Measurements from ENCODE around the gene TMEM72. TPM values are rescaled to one million over a fixed set of nuclear protein-coding genes. Genes with fewer than 3 reads are reported as not detected.

The TMEM72 gene
- total and polyA plus RNA-seq, 2 donors: 0.05 to 0.07 TPM

DNA sequence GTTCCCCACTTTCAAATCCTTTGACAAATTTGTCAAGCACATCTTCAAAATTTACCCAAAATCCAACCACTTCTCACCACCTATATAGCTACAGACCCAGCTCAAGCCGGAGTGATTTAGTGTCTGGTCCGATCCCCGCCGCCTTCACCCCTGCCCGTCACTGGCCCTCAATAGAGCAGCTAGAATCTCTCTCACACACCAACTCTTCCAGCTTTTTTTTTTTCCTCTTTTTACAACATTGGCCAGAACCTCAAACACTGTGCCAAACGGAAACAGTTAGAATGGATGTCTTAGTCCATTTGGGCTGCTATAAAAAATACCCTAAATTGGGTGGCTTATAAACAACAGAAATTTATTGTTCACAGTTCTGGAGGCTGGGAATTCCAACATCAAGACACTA, 41.1 kb upstream of the TMEM72 start:
- peaks cover 0 to 3% of the 10 kb centered on the region in 2 donors for H3K4me1 ChIP-seq (ENCODE audit: control insufficient read depth in 2 of 2, insufficient read depth in 2 of 2, low read length in 2 of 2)
- no peak overlapping the region for H3K27ac ChIP-seq (ENCODE audit: low read depth in 1 of 2, low read length in 1 of 2)
- no peak overlapping the region for H3K4me3 ChIP-seq (ENCODE audit: low read length in 2 of 2)
- H3K27me3 ChIP-seq (ENCODE audit: control insufficient read depth in 2 of 2, insufficient read depth in 1 of 2, low read length in 1 of 2): peaks cover 3 to 12% of the 10 kb centered on the region in 2 donors
- H3K36me3 ChIP-seq (ENCODE audit: control insufficient read depth in 2 of 2, insufficient read depth in 2 of 2, low read length in 1 of 2): no peaks in the 10 kb centered on the region
- WGBS: 99% methylated on average over 6 of the region's 6 CpGs
- no peaks in the 10 kb centered on the region for H3K9me3 ChIP-seq (ENCODE audit: control insufficient read depth in 2 of 2, insufficient read depth in 1 of 2, low read length in 1 of 2)
- DNase-seq (ENCODE audit: low read depth in 6 of 9, low spot score in 9 of 9): no peak

DNA sequence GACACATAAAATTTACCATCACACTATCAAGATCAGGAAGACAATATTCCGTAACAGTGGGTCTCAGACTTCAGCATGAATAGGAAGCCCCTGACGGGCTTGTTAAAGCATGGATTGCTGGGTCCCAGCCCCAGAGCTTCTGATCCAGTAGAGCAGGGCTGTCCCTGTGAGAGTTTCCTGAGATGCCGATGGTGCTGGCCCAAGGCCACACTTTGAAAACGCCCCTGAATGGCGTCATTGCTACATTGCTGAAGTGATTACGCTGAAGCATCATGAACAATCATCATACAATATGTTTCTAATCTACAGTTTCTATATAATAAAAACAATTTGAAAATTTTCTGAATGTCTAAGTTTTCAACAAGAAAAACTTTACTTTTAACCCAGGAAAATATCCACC, 38.0 kb upstream of the TMEM72 start:
- no peak for DNase-seq (ENCODE audit: low read depth in 6 of 9, low spot score in 9 of 9)
- Histone ChIP-seq H3K4me3 (ENCODE audit: low read length in 2 of 2) (no peak overlapping the region), H3K4me1 (ENCODE audit: control insufficient read depth in 2 of 2, insufficient read depth in 2 of 2, low read length in 2 of 2) (no peaks in the 10 kb centered on the region), H3K9me3 (ENCODE audit: control insufficient read depth in 2 of 2, insufficient read depth in 1 of 2, low read length in 1 of 2) (no peaks in the 10 kb centered on the region), H3K36me3 (ENCODE audit: control insufficient read depth in 2 of 2, insufficient read depth in 2 of 2, low read length in 1 of 2) (no peaks in the 10 kb centered on the region), H3K27me3 (ENCODE audit: control insufficient read depth in 2 of 2, insufficient read depth in 1 of 2, low read length in 1 of 2) (no peaks in the 10 kb centered on the region), H3K27ac (ENCODE audit: low read depth in 1 of 2, low read length in 1 of 2) (no peak overlapping the region)
- WGBS: 97% methylated on average over 6 of the region's 6 CpGs

DNA sequence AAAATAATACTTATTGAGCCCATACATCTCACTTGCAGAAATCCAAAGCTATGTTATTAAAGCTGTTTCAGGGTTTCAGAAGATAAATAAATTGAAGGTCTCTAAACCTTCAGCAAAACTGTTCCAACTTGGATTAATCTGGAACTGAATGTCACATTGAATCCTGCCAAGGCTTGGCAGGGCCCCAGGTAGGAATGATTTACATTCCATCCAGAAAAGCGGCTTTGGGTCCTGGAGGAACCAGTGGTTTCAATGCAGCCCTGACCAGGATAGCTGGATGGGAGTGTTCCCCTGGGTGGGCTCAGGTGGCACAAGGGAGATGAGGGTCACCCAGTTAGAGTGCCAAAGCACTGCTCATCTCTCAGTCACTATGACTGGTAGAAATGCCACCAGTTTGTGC, 37.0 kb upstream of the TMEM72 start:
- Histone ChIP-seq H3K9me3 (ENCODE audit: control insufficient read depth in 2 of 2, insufficient read depth in 1 of 2, low read length in 1 of 2) (no peaks in the 10 kb centered on the region), H3K36me3 (ENCODE audit: control insufficient read depth in 2 of 2, insufficient read depth in 2 of 2, low read length in 1 of 2) (no peaks in the 10 kb centered on the region), H3K4me3 (ENCODE audit: low read length in 2 of 2) (no peak overlapping the region), H3K27ac (ENCODE audit: low read depth in 1 of 2, low read length in 1 of 2) (no peak overlapping the region), H3K4me1 (ENCODE audit: control insufficient read depth in 2 of 2, insufficient read depth in 2 of 2, low read length in 2 of 2) (peaks cover 0 to 8% of the 10 kb centered on the region in 2 donors), H3K27me3 (ENCODE audit: control insufficient read depth in 2 of 2, insufficient read depth in 1 of 2, low read length in 1 of 2) (no peaks in the 10 kb centered on the region)
- 95% methylated on average over 1 of the region's 1 CpG for WGBS
- no peak for DNase-seq (ENCODE audit: low read depth in 6 of 9, low spot score in 9 of 9)

GRCh38 chr10:44878706-44879530, 32.2 kb upstream of the TMEM72 start:
- Histone ChIP-seq H3K4me1 (ENCODE audit: control insufficient read depth in 2 of 2, insufficient read depth in 2 of 2, low read length in 2 of 2) (peaks cover 0 to 21% of the 10 kb centered on the region in 2 donors), H3K27ac (ENCODE audit: low read depth in 1 of 2, low read length in 1 of 2) (no peak overlapping the region), H3K36me3 (ENCODE audit: control insufficient read depth in 2 of 2, insufficient read depth in 2 of 2, low read length in 1 of 2) (no peaks in the 10 kb centered on the region), H3K4me3 (ENCODE audit: low read length in 2 of 2) (peak overlapping the region; percentile 35 to 36), H3K9me3 (ENCODE audit: control insufficient read depth in 2 of 2, insufficient read depth in 1 of 2, low read length in 1 of 2) (no peaks in the 10 kb centered on the region), H3K27me3 (ENCODE audit: control insufficient read depth in 2 of 2, insufficient read depth in 1 of 2, low read length in 1 of 2) (peaks cover 0 to 6% of the 10 kb centered on the region in 2 donors)
- peak; percentile 63 to 90 (median 78) for DNase-seq (ENCODE audit: low read depth in 6 of 9, low spot score in 9 of 9)
- 14% methylated on average over 29 of the region's 29 CpGs for WGBS

GRCh38 chr10:44879531-44879899, 31.6 kb upstream of the TMEM72 start:
- Histone ChIP-seq H3K4me3 (ENCODE audit: low read length in 2 of 2) (no peak overlapping the region), H3K27ac (ENCODE audit: low read depth in 1 of 2, low read length in 1 of 2) (no peak overlapping the region), H3K36me3 (ENCODE audit: control insufficient read depth in 2 of 2, insufficient read depth in 2 of 2, low read length in 1 of 2) (no peaks in the 10 kb centered on the region), H3K9me3 (ENCODE audit: control insufficient read depth in 2 of 2, insufficient read depth in 1 of 2, low read length in 1 of 2) (no peaks in the 10 kb centered on the region), H3K4me1 (ENCODE audit: control insufficient read depth in 2 of 2, insufficient read depth in 2 of 2, low read length in 2 of 2) (peaks cover 0 to 21% of the 10 kb centered on the region in 2 donors), H3K27me3 (ENCODE audit: control insufficient read depth in 2 of 2, insufficient read depth in 1 of 2, low read length in 1 of 2) (peaks cover 0 to 6% of the 10 kb centered on the region in 2 donors)
- WGBS: 80% methylated on average over 14 of the region's 14 CpGs
- DNase-seq (ENCODE audit: low read depth in 6 of 9, low spot score in 9 of 9): no peak

- WGBS: 97% methylated on average over 17 of the region's 17 CpGs
- Histone ChIP-seq H3K36me3 (ENCODE audit: control insufficient read depth in 2 of 2, insufficient read depth in 2 of 2, low read length in 1 of 2) (no peaks in the 10 kb centered on the region), H3K27ac (ENCODE audit: low read depth in 1 of 2, low read length in 1 of 2) (no peak overlapping the region), H3K27me3 (ENCODE audit: control insufficient read depth in 2 of 2, insufficient read depth in 1 of 2, low read length in 1 of 2) (peaks cover 0 to 6% of the 10 kb centered on the region in 2 donors), H3K4me1 (ENCODE audit: control insufficient read depth in 2 of 2, insufficient read depth in 2 of 2, low read length in 2 of 2) (peaks cover 0 to 21% of the 10 kb centered on the region in 2 donors), H3K4me3 (ENCODE audit: low read length in 2 of 2) (no peak overlapping the region), H3K9me3 (ENCODE audit: control insufficient read depth in 2 of 2, insufficient read depth in 1 of 2, low read length in 1 of 2) (no peaks in the 10 kb centered on the region)
- DNase-seq (ENCODE audit: low read depth in 6 of 9, low spot score in 9 of 9): no peak
Observed at GRCh38 chr10:44880090-44880715, 30.9 kb upstream of the TMEM72 start.

GRCh38 chr10:44881649-44882048, 29.5 kb upstream of the TMEM72 start:
- no peak for DNase-seq (ENCODE audit: low read depth in 6 of 9, low spot score in 9 of 9)
- Histone ChIP-seq H3K9me3 (ENCODE audit: control insufficient read depth in 2 of 2, insufficient read depth in 1 of 2, low read length in 1 of 2) (no peaks in the 10 kb centered on the region), H3K27me3 (ENCODE audit: control insufficient read depth in 2 of 2, insufficient read depth in 1 of 2, low read length in 1 of 2) (peaks cover 0 to 6% of the 10 kb centered on the region in 2 donors), H3K4me3 (ENCODE audit: low read length in 2 of 2) (no peak overlapping the region), H3K4me1 (ENCODE audit: control insufficient read depth in 2 of 2, insufficient read depth in 2 of 2, low read length in 2 of 2) (peaks cover 0 to 21% of the 10 kb centered on the region in 2 donors), H3K27ac (ENCODE audit: low read depth in 1 of 2, low read length in 1 of 2) (no peak overlapping the region), H3K36me3 (ENCODE audit: control insufficient read depth in 2 of 2, insufficient read depth in 2 of 2, low read length in 1 of 2) (no peaks in the 10 kb centered on the region)
- 50% methylated on average over 7 of the region's 7 CpGs for WGBS

DNA sequence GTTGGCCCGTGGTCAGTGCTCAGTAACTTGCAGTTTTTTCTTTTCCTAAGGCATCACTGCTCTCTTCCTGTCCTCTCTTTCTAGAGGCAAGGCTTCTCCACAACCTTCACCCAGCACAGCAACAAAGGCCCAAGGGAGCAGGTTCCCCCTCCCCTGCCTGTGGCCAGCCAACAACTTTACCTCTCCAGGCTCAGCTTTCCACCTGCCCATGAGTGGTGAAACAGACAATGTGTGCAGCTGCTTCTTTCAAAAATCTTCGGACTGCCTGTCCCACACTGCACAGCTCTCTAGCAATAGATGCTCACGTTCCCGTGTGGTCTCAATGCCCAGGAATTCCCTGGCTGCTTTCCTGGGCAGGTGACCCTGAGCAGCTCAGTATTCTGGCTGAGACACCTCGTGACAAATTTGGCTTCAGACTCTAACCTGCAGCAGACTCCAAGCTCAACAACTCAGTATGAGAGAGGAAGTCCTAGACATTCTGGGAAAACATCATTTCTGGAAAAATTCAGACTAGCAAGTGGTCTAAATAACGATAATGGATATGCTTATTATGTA, 28.9 kb upstream of the TMEM72 start:
- no peaks in the 10 kb centered on the region for H3K9me3 ChIP-seq (ENCODE audit: control insufficient read depth in 2 of 2, insufficient read depth in 1 of 2, low read length in 1 of 2)
- no peaks in the 10 kb centered on the region for H3K36me3 ChIP-seq (ENCODE audit: control insufficient read depth in 2 of 2, insufficient read depth in 2 of 2, low read length in 1 of 2)
- 68% methylated on average over 6 of the region's 6 CpGs for WGBS
- no peak overlapping the region for H3K4me3 ChIP-seq (ENCODE audit: low read length in 2 of 2)
- no peak for DNase-seq (ENCODE audit: low read depth in 6 of 9, low spot score in 9 of 9)
- no peak overlapping the region for H3K27ac ChIP-seq (ENCODE audit: low read depth in 1 of 2, low read length in 1 of 2)
- peaks cover 0 to 21% of the 10 kb centered on the region in 2 donors for H3K4me1 ChIP-seq (ENCODE audit: control insufficient read depth in 2 of 2, insufficient read depth in 2 of 2, low read length in 2 of 2)
- peaks cover 0 to 6% of the 10 kb centered on the region in 2 donors for H3K27me3 ChIP-seq (ENCODE audit: control insufficient read depth in 2 of 2, insufficient read depth in 1 of 2, low read length in 1 of 2)
